HCT116 (cell line): ENCODE data around the gene IRF2. TPM values are rescaled to one million over a fixed set of nuclear protein-coding genes. Genes with fewer than 3 reads are reported as not detected.

Experiments
- ATAC-seq: fragments of 200-7000 bp; cut with Tn5 transposase; 2 replicates; pipeline ENCODE4 v1.9.1; 2020; ENCODE audit warnings: mild to moderate bottlenecking, moderate library complexity
- BruUV-seq: library from RNA; stranded (reverse); fragments of 400-500 nt; replicated peaks from 2 replicates; lab custom pipeline; 2021; lab: Mats Ljungman, UMichigan
- CTCF ChIA-PET: fragments of 300-600 bp; sonication (Branson Sonifier 250); formaldehyde crosslinking; loops from one replicate; lab custom pipeline; 2021; ENCODE audit warnings: antibody characterized with exemption; lab: Charles Lee
- POLR2A ChIA-PET: fragments of 300-600, 350-600 bp; sonication (Branson Sonifier 250); formaldehyde crosslinking; loops from one replicate; lab custom pipeline; 2021; ENCODE audit warnings: antibody characterized with exemption; lab: Charles Lee
- RAD21 ChIA-PET, 2 experiments: fragments of 300-600 bp; sonication (Branson Sonifier 250); formaldehyde crosslinking; loops; one replicate each; lab custom pipeline; 2023; ENCODE audit warnings: low total read pairs in 2 of 2; ENCODE audit not compliant: uncharacterized antibody in 2 of 2, unreplicated experiment in 2 of 2, low non-redundant PET in 1 of 2; lab: Charles Lee
- DNase-seq: peaks from one replicate; pipeline ENCODE4 v3.0.0-alpha.2; 2010; ENCODE audit warnings: low read depth, low spot score
- H2AFZ ChIP-seq: fragments of 200-600 bp; shearing (Covaris generic), sonication (generic); 2 replicates; pipeline ENCODE4 v1.6.1; 2017; ENCODE audit warnings: low read depth, mixed run types, mixed read lengths, antibody characterized with exemption, low read length; ENCODE audit not compliant: poor library complexity, severe bottlenecking
- H3K27ac ChIP-seq: 2 replicates; pipeline ENCODE4 v1.5.1; 2012; ENCODE audit warnings: low read depth, low read length
- H3K27me3 ChIP-seq: fragments of 200-600 bp; sonication (generic); 2 replicates; pipeline ENCODE4 v1.6.1; 2016; ENCODE audit warnings: mixed run types, low read length, mixed read lengths; ENCODE audit not compliant: insufficient read depth
- H3K36me3 ChIP-seq, 2 experiments: fragments of 200-500 bp in 1 of 2; fragments of 200-600 bp in 1 of 2; sonication (Bioruptor generic) in 1 of 2; sonication (generic) in 1 of 2; 2 replicates each; pipeline versions ENCODE4 v1.5.1 to v1.6.1; 2014 to 2016; ENCODE audit warnings: low read length in 2 of 2, inconsistent platforms in 1 of 2, mixed read lengths in 1 of 2, mixed run types in 1 of 2; ENCODE audit not compliant: insufficient read depth in 2 of 2, control insufficient read depth in 1 of 2
- H3K4me1 ChIP-seq, 2 experiments: fragments of 200-600 bp in 1 of 2; sonication (generic) in 1 of 2; 2 replicates each; pipeline versions ENCODE4 v1.5.1 to v1.6.1; 2012 to 2017; ENCODE audit warnings: low read length in 2 of 2, inconsistent platforms in 1 of 2, mild to moderate bottlenecking in 1 of 2, mixed read lengths in 1 of 2, mixed run types in 1 of 2, moderate library complexity in 1 of 2; ENCODE audit not compliant: insufficient read depth in 2 of 2, control insufficient read depth in 1 of 2
- H3K4me2 ChIP-seq: fragments of 200-600 bp; sonication (generic); 2 replicates; pipeline ENCODE4 v1.6.1; 2017; ENCODE audit warnings: mixed run types, low read length, mixed read lengths
- H3K4me3 ChIP-seq, 2 experiments: fragments of 200-600 bp in 1 of 2; sonication (generic) in 1 of 2; replicated peaks in 1 of 2; 2 replicates each; pipeline ENCODE4 v1.5.1; 2011 to 2016; ENCODE audit warnings: low read length in 2 of 2, control low read depth in 1 of 2, low read depth in 1 of 2, mild to moderate bottlenecking in 1 of 2, mixed read lengths in 1 of 2, mixed run types in 1 of 2
- H3K79me2 ChIP-seq: fragments of 200-600 bp; sonication (generic); 2 replicates; pipeline ENCODE4 v1.6.1; 2017; ENCODE audit warnings: mild to moderate bottlenecking, mixed run types, low read length, moderate library complexity, mixed read lengths; ENCODE audit not compliant: insufficient read depth
- H3K9ac ChIP-seq: fragments of 200-600 bp; sonication (generic); 2 replicates; pipeline ENCODE4 v1.6.1; 2016; ENCODE audit warnings: low read length, mixed read lengths
- H3K9me2 ChIP-seq: fragments of 200-600 bp; sonication (generic), shearing (Covaris generic); 2 replicates; pipeline ENCODE4 v1.6.1; 2017; ENCODE audit warnings: mixed run types, mild to moderate bottlenecking, moderate library complexity; ENCODE audit not compliant: insufficient read depth
- H3K9me3 ChIP-seq, 2 experiments: fragments of 200-500 bp in 1 of 2; fragments of 200-600 bp in 1 of 2; sonication (Bioruptor generic) in 1 of 2; sonication (generic) in 1 of 2; 2 replicates each; pipeline ENCODE4 v1.6.1; 2014 to 2017; ENCODE audit warnings: low read length in 2 of 2, mixed read lengths in 2 of 2, inconsistent platforms in 1 of 2, low read depth in 1 of 2, mild to moderate bottlenecking in 1 of 2, mixed run types in 1 of 2, moderate library complexity in 1 of 2; ENCODE audit not compliant: control insufficient read depth in 1 of 2, insufficient read depth in 1 of 2
- H4K20me1 ChIP-seq: fragments of 200-600 bp; sonication (generic), shearing (Covaris generic); 2 replicates; pipeline ENCODE4 v1.6.1; 2017; ENCODE audit warnings: mixed run types, mild to moderate bottlenecking, moderate library complexity; ENCODE audit not compliant: insufficient read depth
- CBX3 ChIP-seq: IDR thresholded peaks from 2 replicates; pipeline ENCODE4 v1.6.1; 2012; ENCODE audit warnings: low read depth
- CEBPB ChIP-seq: IDR thresholded peaks from 2 replicates; pipeline ENCODE4 v1.6.1; 2012; ENCODE audit warnings: low read depth
- CTCF ChIP-seq, 3 experiments: fragments of 200-600 bp in 1 of 3; sonication (generic) in 1 of 3; IDR thresholded peaks in 2 of 3; conservative IDR thresholded peaks in 1 of 3; 2 replicates each; pipeline ENCODE4 v1.5.1; 2012 to 2017; ENCODE audit warnings: low read depth in 2 of 3, low read length in 2 of 3, antibody characterized with exemption in 1 of 3, borderline replicate concordance in 1 of 3, control low read depth in 1 of 3, mild to moderate bottlenecking in 1 of 3, mixed read lengths in 1 of 3, mixed run types in 1 of 3, moderate library complexity in 1 of 3; ENCODE audit not compliant: insufficient read depth in 1 of 3
- EGR1 ChIP-seq: IDR thresholded peaks from 2 replicates; pipeline ENCODE4 v1.6.1; 2012; ENCODE audit warnings: low read depth
- ELF1 ChIP-seq: IDR thresholded peaks from 2 replicates; pipeline ENCODE4 v1.6.1; 2012; ENCODE audit warnings: low read depth, borderline replicate concordance
- EZH2 ChIP-seq: fragments of 200-600 bp; sonication (generic); IDR thresholded peaks from 2 replicates; pipeline ENCODE4 v1.6.1; 2017; ENCODE audit warnings: antibody characterized with exemption, mixed run types
- FOSL1 ChIP-seq: IDR thresholded peaks from 2 replicates; pipeline ENCODE4 v1.6.1; 2012; ENCODE audit warnings: low read depth
- JUND ChIP-seq: IDR thresholded peaks from 2 replicates; pipeline ENCODE4 v1.6.1; 2012
- POLR2AphosphoS5 ChIP-seq: IDR thresholded peaks from 2 replicates; pipeline ENCODE4 v1.6.1; 2011; ENCODE audit warnings: mild to moderate bottlenecking, low read depth, low read length, moderate library complexity
- RAD21 ChIP-seq: IDR thresholded peaks from 2 replicates; pipeline ENCODE4 v1.6.1; 2012; ENCODE audit warnings: low read depth, mild to moderate bottlenecking
- REST ChIP-seq: IDR thresholded peaks from 2 replicates; pipeline ENCODE4 v1.6.1; 2012; ENCODE audit warnings: low read depth
- SIN3A ChIP-seq: IDR thresholded peaks from 2 replicates; pipeline ENCODE4 v1.6.1; 2012; ENCODE audit warnings: low read depth
- SP1 ChIP-seq: IDR thresholded peaks from 2 replicates; pipeline ENCODE4 v1.6.1; 2012; ENCODE audit warnings: low read depth
- SRF ChIP-seq: IDR thresholded peaks from 2 replicates; pipeline ENCODE4 v1.6.1; 2012; ENCODE audit warnings: low read depth
- TCF7L2 ChIP-seq: IDR thresholded peaks from 2 replicates; pipeline ENCODE4 v1.7.0; 2011; ENCODE audit warnings: borderline replicate concordance, inconsistent platforms; ENCODE audit not compliant: insufficient read depth, insufficient read length; ENCODE audit errors: extremely low read depth
- YY1 ChIP-seq: IDR thresholded peaks from 2 replicates; pipeline ENCODE4 v1.6.1; 2011; ENCODE audit warnings: low read length, low read depth, moderate library complexity, mild to moderate bottlenecking; ENCODE audit not compliant: insufficient replicate concordance; ENCODE audit errors: extremely low read depth
- ZBTB33 ChIP-seq: IDR thresholded peaks from 2 replicates; pipeline ENCODE4 v1.6.1; 2011; ENCODE audit warnings: mild to moderate bottlenecking, low read length, moderate library complexity; ENCODE audit not compliant: insufficient replicate concordance; ENCODE audit errors: extremely low read depth
- ZFX ChIP-seq: fragments of 450-650 bp; IDR thresholded peaks from 2 replicates; pipeline ENCODE4 v1.6.1; 2017
- ZNF274 ChIP-seq: fragments of 200-500 bp; sonication (Bioruptor generic); IDR thresholded peaks from 2 replicates; pipeline ENCODE4 v1.6.1; 2014; ENCODE audit warnings: mild to moderate bottlenecking, low read depth, low read length, inconsistent platforms
- intact Hi-C: fragments of 100-400 bp; cut with micrococcal nuclease; formaldehyde crosslinking; loops from 2 replicates; pipeline ENCODE4 v1.10.0; 2022
- total RNA-seq: library from RNA; stranded (reverse); gene quantifications from one replicate; pipeline ENCODE4 v1.2.1, GENCODE V29; 2021; ENCODE audit not compliant: unreplicated experiment

Gene IRF2
- total RNA-seq, 1 experiment from 2014 or later: 10.6 TPM

GRCh38 chr4:184337907-184338306, 136.4 kb downstream of the IRF2 start:
- no peaks in the 10 kb centered on the region for H3K27me3 ChIP-seq
- no peaks in the 10 kb centered on the region for H4K20me1 ChIP-seq
- TF ChIP-seq EGR1 (no peak), SIN3A (no peak), ZNF274 (no peak), SP1 (no peak), ZBTB33 (no peak), REST (no peak), FOSL1 (no peak), EZH2 (no peak), ELF1 (no peak), CTCF (IDR thresholded peaks at IDR 0.05 in 2 of 3, conservative IDR thresholded peaks at IDR 0.05 in 1 of 3; ENCODE audit: borderline replicate concordance in 1 of 3, insufficient read depth in 1 of 3, low read depth in 2 of 3, low read length in 2 of 3) (no peak), JUND (no peak), RAD21 (no peak), CBX3 (no peak), POLR2AphosphoS5 (no peak), YY1 (no peak), ZFX (no peak), SRF (no peak), CEBPB (no peak), TCF7L2 (no peak)
- no peak overlapping the region for H3K4me2 ChIP-seq
- CTCF ChIA-PET: no interaction called here
- ATAC-seq (no peak), DNase-seq (no peak)
- H3K9me3 ChIP-seq: no peaks in the 10 kb centered on the region
- no peak overlapping the region for H3K27ac ChIP-seq
- no TSS peak for BruUV-seq
- RAD21 ChIA-PET: no interaction called here
- no peak overlapping the region for H3K9ac ChIP-seq
- H3K4me3 ChIP-seq: no peak overlapping the region
- no peaks in the 10 kb centered on the region for H3K79me2 ChIP-seq
- no peaks in the 10 kb centered on the region for H3K9me2 ChIP-seq
- intact Hi-C loops: no loop called here
- no peaks in the 10 kb centered on the region for H3K4me1 ChIP-seq
- no peaks in the 10 kb centered on the region for H3K36me3 ChIP-seq
- POLR2A ChIA-PET: no interaction called here
- H2AFZ ChIP-seq: no peak overlapping the region
